GM18951 (cell line): ENCODE data around the gene IPO11.
"Not testable (repeated sequence)": the region's sequence is repeated elsewhere in the genome, so short reads cannot be mapped to it uniquely, and the experiment has no call there.

Experiments
- POLR2A ChIP-seq: IDR thresholded peaks from 4 replicates; pipeline ENCODE4 v1.6.1; 2011; ENCODE audit warnings: mild to moderate bottlenecking; ENCODE audit not compliant: insufficient read length, insufficient read depth; ENCODE audit errors: extremely low read depth
- in situ Hi-C: fragments of 300-500 bp; cut with MboI; formaldehyde crosslinking; loops from one replicate; pipeline ENCODE4 v1.12.0; 2022; ENCODE audit warnings: low sequenced_read_pairs, mixed read lengths, inconsistent platforms; ENCODE audit not compliant: unreplicated experiment

The IPO11 gene

GRCh38 chr5:62514510-62515119 is 102.1 kb downstream of the IPO11 start:
- in situ Hi-C loops: no loop called here
- no peak for TF ChIP-seq POLR2A

GRCh38 chr5:62520812-62521211 is 108.2 kb downstream of the IPO11 start:
- in situ Hi-C loops: not testable (repeated sequence)

GRCh38 chr5:62521319-62521718 is 108.8 kb downstream of the IPO11 start:
- in situ Hi-C loops: no loop called here
- TF ChIP-seq POLR2A: no peak

GRCh38 chr5:62522811-62523210 is 110.2 kb downstream of the IPO11 start:
- no peak for TF ChIP-seq POLR2A
- in situ Hi-C loops: no loop called here

- in situ Hi-C loops: no loop called here
- no peak for TF ChIP-seq POLR2A
Measured at GRCh38 chr5:62533597-62533996, 121.0 kb downstream of the IPO11 start.

GRCh38 chr5:62534461-62535236 is 122.1 kb downstream of the IPO11 start:
- in situ Hi-C loops: no loop called here
- no peak for TF ChIP-seq POLR2A

GRCh38 chr5:62536232-62536631 is 123.7 kb downstream of the IPO11 start:
- in situ Hi-C loops: no loop called here
- no peak for TF ChIP-seq POLR2A

GRCh38 chr5:62536783-62537182 is 124.2 kb downstream of the IPO11 start:
- in situ Hi-C loops: no loop called here
- no peak for TF ChIP-seq POLR2A

- in situ Hi-C loops: no loop called here
- no peak for TF ChIP-seq POLR2A
Measured at GRCh38 chr5:62538017-62538942, 125.7 kb downstream of the IPO11 start.

GRCh38 chr5:62542720-62543119 is 130.2 kb downstream of the IPO11 start:
- in situ Hi-C loops: no loop called here
- TF ChIP-seq POLR2A: no peak

GRCh38 chr5:62547945-62548630 is 135.5 kb downstream of the IPO11 start:
- TF ChIP-seq POLR2A: no peak
- in situ Hi-C loops: no loop called here

GRCh38 chr5:62550103-62550502 is 137.5 kb downstream of the IPO11 start:
- no peak for TF ChIP-seq POLR2A
- in situ Hi-C loops: no loop called here

GRCh38 chr5:62555930-62556329 is 143.4 kb downstream of the IPO11 start:
- TF ChIP-seq POLR2A: no peak
- in situ Hi-C loops: no loop called here
